HEK293 (cell line): ENCODE results near the gene PRSS56.
"Not testable (repeated sequence)": the region's sequence is repeated elsewhere in the genome, so short reads cannot be mapped to it uniquely, and the experiment has no call there.

Experiments
- CTCF ChIA-PET: fragments of 350-600 bp; formaldehyde crosslinking; extraction: SDS; loops from one replicate; lab custom pipeline; 2021; ENCODE audit warnings: antibody characterized with exemption; lab: Yijun Ruan, JAX
- POLR2A ChIA-PET: fragments of 300-600 bp; formaldehyde crosslinking; extraction: SDS; loops from one replicate; lab custom pipeline; 2020; ENCODE audit warnings: antibody characterized with exemption, inconsistent platforms; lab: Yijun Ruan, JAX
- H3K27ac ChIP-seq: fragments of 200-500 bp; sonication (Bioruptor generic); 2 replicates; pipeline ENCODE4 v1.5.1; 2014; ENCODE audit warnings: low read depth, low read length, control low read depth, inconsistent platforms; ENCODE audit errors: extremely low read depth
- H3K36me3 ChIP-seq, 2 experiments: fragments of 200-500 bp in 1 of 2; sonication (Bioruptor generic) in 1 of 2; 1 replicate in 1 of 2; 2 replicates in 1 of 2; pipeline ENCODE4 v1.5.1; 2014 to 2017; ENCODE audit warnings: inconsistent platforms in 2 of 2, low read length in 2 of 2; ENCODE audit not compliant: control insufficient read depth in 2 of 2, insufficient read depth in 1 of 2
- H3K4me1 ChIP-seq: fragments of 200-500 bp; sonication (Bioruptor generic); 2 replicates; pipeline ENCODE4 v1.5.1; 2014; ENCODE audit warnings: mild to moderate bottlenecking, low read length, inconsistent platforms; ENCODE audit not compliant: control insufficient read depth, insufficient read depth
- H3K4me3 ChIP-seq: 2 replicates; pipeline ENCODE4 v1.5.1; 2011; ENCODE audit warnings: low read depth, mild to moderate bottlenecking, control low read depth, low read length, moderate library complexity
- H3K9me3 ChIP-seq: fragments of 200-500 bp; sonication (Bioruptor generic); 2 replicates; pipeline ENCODE4 v1.5.1; 2014; ENCODE audit warnings: low read depth, low read length, inconsistent platforms; ENCODE audit not compliant: control insufficient read depth, insufficient read depth
- EGR2 ChIP-seq: fragments of 450-650 bp; formaldehyde crosslinking; IDR thresholded peaks from 2 replicates; pipeline ENCODE4 v1.5.1; 2016; ENCODE audit warnings: low read depth, missing biosample characterization, missing genetic modification characterization
- HIC1 ChIP-seq: fragments of 450-650 bp; formaldehyde crosslinking; IDR thresholded peaks from 2 replicates; pipeline ENCODE4 v1.5.1; 2016; ENCODE audit warnings: missing biosample characterization, missing genetic modification characterization
- OVOL3 ChIP-seq: fragments of 450-650 bp; formaldehyde crosslinking; IDR thresholded peaks from 2 replicates; pipeline ENCODE4 v1.5.1; 2016; ENCODE audit warnings: missing biosample characterization, missing genetic modification characterization
- PRDM1 ChIP-seq: fragments of 450-650 bp; formaldehyde crosslinking; IDR thresholded peaks from 2 replicates; pipeline ENCODE4; 2016; ENCODE audit warnings: missing biosample characterization, missing genetic modification characterization
- PRDM6 ChIP-seq: fragments of 450-650 bp; formaldehyde crosslinking; IDR thresholded peaks from 2 replicates; pipeline ENCODE4 v1.5.1; 2017; ENCODE audit warnings: missing biosample characterization, missing genetic modification characterization
- ZBTB26 ChIP-seq: fragments of 450-650 bp; formaldehyde crosslinking; optimal IDR thresholded peaks from 2 replicates; pipeline ENCODE3; 2016; ENCODE audit warnings: missing biosample characterization, mild to moderate bottlenecking, missing genetic modification characterization
- ZBTB49 ChIP-seq: fragments of 450-650 bp; formaldehyde crosslinking; IDR thresholded peaks from 2 replicates; pipeline ENCODE4 v1.5.1; 2016; ENCODE audit warnings: missing biosample characterization, missing genetic modification characterization, low read depth
- ZFHX2 ChIP-seq: fragments of 450-650 bp; formaldehyde crosslinking; conservative IDR thresholded peaks from 2 replicates; pipeline ENCODE4 v1.5.1; 2016; ENCODE audit warnings: missing biosample characterization, missing genetic modification characterization
- ZNF157 ChIP-seq: fragments of 450-650 bp; formaldehyde crosslinking; IDR thresholded peaks from 2 replicates; pipeline ENCODE4 v1.5.1; 2016; ENCODE audit warnings: missing biosample characterization, missing genetic modification characterization
- ZNF266 ChIP-seq: fragments of 450-650 bp; formaldehyde crosslinking; IDR thresholded peaks from 2 replicates; pipeline ENCODE4 v1.5.1; 2016; ENCODE audit warnings: missing biosample characterization, missing genetic modification characterization, low read depth
- ZNF362 ChIP-seq: fragments of 450-650 bp; formaldehyde crosslinking; IDR thresholded peaks from 2 replicates; pipeline ENCODE4 v1.5.1; 2016; ENCODE audit warnings: missing biosample characterization, missing genetic modification characterization
- ZNF473 ChIP-seq: fragments of 450-650 bp; formaldehyde crosslinking; IDR thresholded peaks from 2 replicates; pipeline ENCODE4 v1.5.1; 2017; ENCODE audit warnings: missing biosample characterization, missing genetic modification characterization
- ZNF580 ChIP-seq: fragments of 450-650 bp; formaldehyde crosslinking; IDR thresholded peaks from 2 replicates; pipeline ENCODE4 v1.5.1; 2016; ENCODE audit warnings: missing biosample characterization, missing genetic modification characterization
- ZNF585B ChIP-seq: fragments of 450-650 bp; formaldehyde crosslinking; IDR thresholded peaks from 2 replicates; pipeline ENCODE4 v1.5.1; 2016; ENCODE audit warnings: missing biosample characterization, missing genetic modification characterization
- ZNF629 ChIP-seq: fragments of 450-650 bp; formaldehyde crosslinking; IDR thresholded peaks from 2 replicates; pipeline ENCODE4 v1.5.1; 2017; ENCODE audit warnings: missing biosample characterization, missing genetic modification characterization
- ZSCAN16 ChIP-seq: fragments of 450-650 bp; formaldehyde crosslinking; IDR thresholded peaks from 2 replicates; pipeline ENCODE4 v1.5.1; 2016; ENCODE audit warnings: missing biosample characterization, missing genetic modification characterization
- ZSCAN30 ChIP-seq: fragments of 450-650 bp; IDR thresholded peaks from 2 replicates; pipeline ENCODE4 v1.5.1; 2018; ENCODE audit warnings: missing biosample characterization, mild to moderate bottlenecking, missing genetic modification characterization, moderate library complexity
- ZSCAN4 ChIP-seq: fragments of 450-650 bp; formaldehyde crosslinking; IDR thresholded peaks from 2 replicates; pipeline ENCODE4 v1.5.1; 2017; ENCODE audit warnings: missing biosample characterization, missing genetic modification characterization

Gene PRSS56

GRCh38 chr2:232532419-232532818 is 12.2 kb downstream of the PRSS56 start (continued):
- TF ChIP-seq PRDM6 (tag by site-specific recombination) (no peak), ZSCAN30 (no peak), ZNF473 (tag by site-specific recombination) (no peak), OVOL3 (tag by site-specific recombination) (no peak), HIC1 (tag by site-specific recombination) (no peak), ZNF362 (tag by site-specific recombination) (no peak), ZBTB49 (tag by site-specific recombination) (no peak), ZNF629 (tag by site-specific recombination) (no peak), ZBTB26 (tag by site-specific recombination) (no peak)

- not testable (repeated sequence) for H3K4me1 ChIP-seq, H3K27ac ChIP-seq, H3K9me3 ChIP-seq, H3K4me3 ChIP-seq, H3K36me3 ChIP-seq
- ChIA-PET POLR2A (interaction anchor here (1.1 kb wide), 1 partner anchor 18 kb away, joined by 4 read pairs; the partner anchor contains the start of genes EIF4E2 and TIGD1), CTCF (interaction anchor here (0.6 to 1.3 kb wide), 2 partner anchors 9 to 740 kb away, joined by 3 read pairs; no protein-coding TSS in a partner anchor)
Observed at GRCh38 chr2:232532821-232533220, 12.6 kb downstream of the PRSS56 start.

GRCh38 chr2:232533944-232534710 is 13.9 kb downstream of the PRSS56 start:
- Histone ChIP-seq H3K27ac (no peak overlapping the region), H3K4me3 (no peak overlapping the region), H3K4me1 (no peaks in the 10 kb centered on the region), H3K9me3 (no peaks in the 10 kb centered on the region), H3K36me3 (no peaks in the 10 kb centered on the region)
- CTCF ChIA-PET: interaction anchor here (1.3 kb wide), 1 partner anchor 10 kb away, joined by 3 read pairs; no protein-coding TSS in a partner anchor
- POLR2A ChIA-PET: interaction anchor here (1.3 kb wide), 1 partner anchor 16 kb away, joined by 3 read pairs; the partner anchor contains the start of genes EIF4E2 and TIGD1
- TF ChIP-seq EGR2 (tag by site-specific recombination) (peak; percentile 28; the same call in 1 of the 2 replicates), PRDM1 (no peak), ZFHX2 (tag by site-specific recombination) (peak; percentile 72), ZNF580 (tag by site-specific recombination) (no peak), ZNF585B (tag by site-specific recombination) (no peak), ZNF157 (tag by site-specific recombination) (no peak), ZSCAN4 (tag by site-specific recombination) (no peak), ZSCAN16 (tag by site-specific recombination) (no peak), ZNF266 (tag by site-specific recombination) (no peak)
